ENCODE results near the gene HDAC4.

Gene HDAC4

DNA sequence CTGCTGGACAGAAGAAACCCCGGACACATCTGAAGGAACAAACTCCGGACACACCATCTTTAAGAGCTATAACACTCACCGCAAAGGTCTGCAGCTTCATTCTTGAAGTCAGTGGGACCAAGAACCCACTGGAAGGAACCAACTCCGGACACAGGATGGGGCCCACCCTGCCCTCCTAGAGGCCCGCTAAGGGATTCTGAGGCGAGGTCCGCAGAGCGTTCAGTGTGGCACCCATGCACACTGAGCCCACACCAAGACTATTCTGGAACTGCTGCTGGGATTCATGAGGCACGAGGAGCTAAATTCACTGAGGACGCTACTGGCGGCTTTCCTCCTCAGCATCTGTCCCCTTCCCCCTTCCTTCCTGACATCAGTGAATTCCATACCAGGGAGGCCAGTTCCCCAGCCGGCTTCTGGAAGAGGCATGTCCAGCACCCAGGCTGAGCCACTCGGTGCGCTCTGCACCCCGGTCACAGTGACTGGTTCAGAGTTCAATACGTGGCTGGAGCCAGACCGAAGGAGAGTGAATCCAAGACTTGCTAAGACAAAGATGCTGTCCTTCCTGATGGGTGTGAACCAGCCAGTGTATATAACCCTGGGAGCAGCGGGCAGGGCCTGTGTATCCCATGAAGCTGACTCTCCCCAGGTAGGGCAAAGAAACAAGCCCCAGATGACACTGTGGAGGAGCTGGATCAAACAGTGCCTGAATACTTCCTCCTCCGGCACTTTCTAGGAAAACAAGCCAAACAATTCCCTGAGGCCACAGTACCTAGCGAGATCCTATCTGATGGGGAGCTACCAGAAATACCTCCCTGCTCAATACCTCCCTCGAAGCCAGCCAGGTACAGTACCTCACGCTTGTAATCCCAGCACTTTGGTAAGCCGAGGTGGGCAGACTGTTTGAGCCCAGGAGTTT is 11.1 kb downstream of the HDAC4 start:
- Histone ChIP-seq H3K9me3 (ENCODE audit: insufficient read depth, low read length) (no peaks in the 10 kb centered on the region), H3F3A (ENCODE audit: insufficient read depth) (no peaks in the 10 kb centered on the region), H3K79me2 (ENCODE audit: insufficient read depth, low read length) (no peaks in the 10 kb centered on the region), H3K9ac (ENCODE audit: low read length) (no peak overlapping the region), H3K4me3 (ENCODE audit: insufficient read depth, low read length, poor library complexity, severe bottlenecking) (no peak overlapping the region), H3K4me2 (ENCODE audit: low read depth, low read length, poor library complexity, severe bottlenecking) (no peak overlapping the region), H3K36me3 (ENCODE audit: low read length) (no peaks in the 10 kb centered on the region), H4K20me1 (ENCODE audit: low read depth, low read length) (no peaks in the 10 kb centered on the region), H2AFZ (ENCODE audit: low read depth, low read length, severe bottlenecking) (no peak overlapping the region), H3K27ac (ENCODE audit: low read depth, low read length) (no peak overlapping the region), H3K9me2 (replicated peaks; ENCODE audit: insufficient read depth, low read length) (no peaks in the 10 kb centered on the region), H3K27me3 (ENCODE audit: low read length) (no peaks in the 10 kb centered on the region)
- TF ChIP-seq CTCF (IDR thresholded peaks at IDR 0.05; ENCODE audit: insufficient read depth, low read length, poor library complexity, severe bottlenecking) (no peak), EZH2phosphoT487 (conservative IDR thresholded peaks at IDR 0.05; ENCODE audit: low read length) (no peak)

GRCh38 chr2:239388236-239389151 is 12.3 kb downstream of the HDAC4 start:
- TF ChIP-seq EZH2phosphoT487 (conservative IDR thresholded peaks at IDR 0.05; ENCODE audit: low read length): no peak
- TF ChIP-seq CTCF (IDR thresholded peaks at IDR 0.05; ENCODE audit: insufficient read depth, low read length, poor library complexity, severe bottlenecking): no peak
- Histone ChIP-seq H3K4me3 (ENCODE audit: insufficient read depth, low read length, poor library complexity, severe bottlenecking) (no peak overlapping the region), H3K9me3 (ENCODE audit: insufficient read depth, low read length) (no peaks in the 10 kb centered on the region), H3F3A (ENCODE audit: insufficient read depth) (no peaks in the 10 kb centered on the region), H2AFZ (ENCODE audit: low read depth, low read length, severe bottlenecking) (no peak overlapping the region), H3K36me3 (ENCODE audit: low read length) (no peaks in the 10 kb centered on the region), H3K27me3 (ENCODE audit: low read length) (no peaks in the 10 kb centered on the region), H3K4me2 (ENCODE audit: low read depth, low read length, poor library complexity, severe bottlenecking) (no peak overlapping the region), H3K79me2 (ENCODE audit: insufficient read depth, low read length) (no peaks in the 10 kb centered on the region), H3K9me2 (replicated peaks; ENCODE audit: insufficient read depth, low read length) (no peaks in the 10 kb centered on the region), H4K20me1 (ENCODE audit: low read depth, low read length) (no peaks in the 10 kb centered on the region), H3K27ac (ENCODE audit: low read depth, low read length) (no peak overlapping the region), H3K9ac (ENCODE audit: low read length) (no peak overlapping the region)

DNA sequence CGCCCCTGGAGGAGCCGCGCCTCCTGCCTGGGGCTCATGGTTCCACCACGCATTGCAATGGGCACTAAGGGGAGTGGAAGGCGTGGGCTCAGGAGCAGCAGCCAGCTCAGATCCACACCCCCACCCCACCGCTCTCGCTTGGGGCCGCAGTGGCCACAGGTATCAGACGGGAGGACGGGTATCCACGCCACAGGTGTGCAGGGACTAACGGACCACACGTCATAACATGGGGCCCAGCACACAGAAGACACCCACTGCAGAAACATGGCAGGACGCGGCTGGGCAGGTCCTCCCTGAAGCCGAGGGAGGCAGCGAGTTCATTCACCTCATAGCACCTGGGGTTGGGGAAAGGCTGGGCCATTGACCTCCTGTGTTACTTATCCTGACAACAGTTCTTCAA is 13.0 kb downstream of the HDAC4 start:
- no peaks in the 10 kb centered on the region for H3K79me2 ChIP-seq (ENCODE audit: insufficient read depth, low read length)
- H3K36me3 ChIP-seq (ENCODE audit: low read length): no peaks in the 10 kb centered on the region
- H3K9me3 ChIP-seq (ENCODE audit: insufficient read depth, low read length): no peaks in the 10 kb centered on the region
- no peak overlapping the region for H3K9ac ChIP-seq (ENCODE audit: low read length)
- H3K4me3 ChIP-seq (ENCODE audit: insufficient read depth, low read length, poor library complexity, severe bottlenecking): no peak overlapping the region
- H4K20me1 ChIP-seq (ENCODE audit: low read depth, low read length): no peaks in the 10 kb centered on the region
- H2AFZ ChIP-seq (ENCODE audit: low read depth, low read length, severe bottlenecking): no peak overlapping the region
- no peaks in the 10 kb centered on the region for H3K27me3 ChIP-seq (ENCODE audit: low read length)
- H3K4me2 ChIP-seq (ENCODE audit: low read depth, low read length, poor library complexity, severe bottlenecking): no peak overlapping the region
- no peaks in the 10 kb centered on the region for H3K9me2 ChIP-seq (replicated peaks; ENCODE audit: insufficient read depth, low read length)
- no peaks in the 10 kb centered on the region for H3F3A ChIP-seq (ENCODE audit: insufficient read depth)
- TF ChIP-seq EZH2phosphoT487 (conservative IDR thresholded peaks at IDR 0.05; ENCODE audit: low read length) (no peak), CTCF (IDR thresholded peaks at IDR 0.05; ENCODE audit: insufficient read depth, low read length, poor library complexity, severe bottlenecking) (no peak)
- H3K27ac ChIP-seq (ENCODE audit: low read depth, low read length): no peak overlapping the region
